Liver (tissue), 3 donors: ENCODE results near the gene ZNF341.

ENCODE experiments used
- ATF3 ChIP-seq: IDR thresholded peaks from 2 replicates; pipeline ENCODE4 v1.6.1; 2016; ENCODE audit warnings: antibody characterized with exemption
- CTCF ChIP-seq: fragments of 150-350 bp; IDR thresholded peaks from 2 replicates; pipeline ENCODE4 v1.5.1; 2017; ENCODE audit warnings: improper control_type of control experiment, low read depth, low read length; ENCODE audit not compliant: missing input control
- EGR1 ChIP-seq, 2 donors: IDR thresholded peaks; 2 replicates each; pipeline ENCODE4 v1.6.1; 2016 to 2018; ENCODE audit warnings: antibody characterized with exemption in 2 of 2, low read depth in 2 of 2
- HNF4A ChIP-seq, 2 donors: conservative IDR thresholded peaks; 2 replicates each; pipeline ENCODE4 v1.6.1; 2016; ENCODE audit warnings: antibody characterized with exemption in 2 of 2, mild to moderate bottlenecking in 2 of 2
- HNF4G ChIP-seq: IDR thresholded peaks from 2 replicates; pipeline ENCODE4 v1.6.1; 2016; ENCODE audit warnings: antibody characterized with exemption
- JUND ChIP-seq, 2 donors: IDR thresholded peaks; 2 replicates each; pipeline ENCODE4 v1.6.1; 2016; ENCODE audit warnings: antibody characterized with exemption in 2 of 2
- MAX ChIP-seq: IDR thresholded peaks from 2 replicates; pipeline ENCODE4 v1.6.1; 2016; ENCODE audit warnings: antibody characterized with exemption
- RAD21 ChIP-seq, 2 donors: IDR thresholded peaks; 2 replicates each; pipeline ENCODE4 v1.6.1; 2016; ENCODE audit warnings: antibody characterized with exemption in 2 of 2, mild to moderate bottlenecking in 2 of 2
- TAF1 ChIP-seq: conservative IDR thresholded peaks from 2 replicates; pipeline ENCODE4 v1.6.1; 2016; ENCODE audit warnings: antibody characterized with exemption, mild to moderate bottlenecking
- donor health status: healthy.
- donor health status: healthy.

GRCh38 chr20:33798444-33798843 lies 66.6 kb downstream of the ZNF341 start:
- no peak for TF ChIP-seq CTCF
- TF ChIP-seq HNF4G, result no peak
- TF ChIP-seq MAX, result no peak
- TF ChIP-seq JUND (IDR thresholded peaks at IDR 0.05), result no peak
- TF ChIP-seq TAF1, result no peak
- TF ChIP-seq EGR1 (IDR thresholded peaks at IDR 0.05; ENCODE audit: low read depth in 2 of 2), result no peak
- TF ChIP-seq ATF3, result no peak
- no peak for TF ChIP-seq HNF4A (conservative IDR thresholded peaks at IDR 0.05)
- no peak for TF ChIP-seq RAD21 (IDR thresholded peaks at IDR 0.05)
